ES-I3 (cell line): ENCODE measurements around the gene POU2F2.

Source experiments
- H3K36me3 ChIP-seq: 2 replicates; pipeline ENCODE4 v1.6.1; 2013; ENCODE audit warnings: mild to moderate bottlenecking, low read length, control low read depth, moderate library complexity; ENCODE audit not compliant: insufficient read depth
- H3K4me1 ChIP-seq: 2 replicates; pipeline ENCODE4 v1.6.1; 2013; ENCODE audit warnings: mild to moderate bottlenecking, control low read depth, low read length; ENCODE audit not compliant: insufficient read depth
- H3K9ac ChIP-seq: 2 replicates; pipeline ENCODE4 v1.6.1; 2013; ENCODE audit warnings: low read depth, mild to moderate bottlenecking, low read length, moderate library complexity
- H3K9me3 ChIP-seq: 2 replicates; pipeline ENCODE4 v1.6.1; 2013; ENCODE audit warnings: mild to moderate bottlenecking, low read length, moderate library complexity; ENCODE audit not compliant: control insufficient read depth, insufficient read depth

POU2F2 gene

DNA sequence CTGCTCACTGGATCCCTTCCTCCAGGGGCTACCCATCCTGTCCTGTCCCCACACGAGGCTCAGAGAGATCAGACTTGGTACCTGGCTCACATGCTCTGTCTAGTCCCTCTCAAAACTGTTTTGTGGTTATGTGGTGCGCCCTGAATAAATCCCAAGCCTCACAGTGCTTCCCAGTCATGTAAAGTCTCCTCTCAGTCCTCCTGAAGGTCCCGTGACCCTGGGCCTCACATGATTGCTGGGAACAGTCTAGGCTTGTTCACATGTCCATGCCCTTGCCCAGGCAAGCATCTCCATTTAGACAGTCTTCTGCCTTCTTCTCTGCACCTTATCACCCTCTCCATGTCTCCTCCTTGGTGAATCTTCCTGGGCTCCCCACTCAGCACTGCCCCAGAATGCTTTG is 36.0 kb upstream of the POU2F2 start:
- no peak overlapping the region for H3K9ac ChIP-seq

DNA sequence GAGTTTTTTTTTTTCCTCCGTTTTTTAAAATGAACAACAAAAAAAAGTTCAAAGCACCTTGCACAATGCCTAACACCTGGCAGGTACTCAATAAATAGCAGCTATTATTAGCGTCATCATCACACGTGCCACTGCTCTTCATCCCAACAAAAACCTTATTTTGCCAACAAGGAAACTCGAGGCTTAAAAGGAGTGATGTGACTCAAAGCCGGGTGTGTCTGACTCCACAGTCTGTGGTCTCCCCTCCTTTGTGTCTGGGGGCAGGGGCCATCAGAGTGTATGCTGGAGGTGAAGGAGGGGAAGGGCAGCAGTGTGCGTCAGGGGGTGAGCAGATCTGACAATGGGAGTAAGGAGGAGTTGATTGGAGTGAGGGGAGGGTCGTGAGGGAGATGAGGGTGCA is 34.1 kb upstream of the POU2F2 start:
- no peaks in the 10 kb centered on the region for H3K36me3 ChIP-seq
- H3K9ac ChIP-seq, result no peak overlapping the region

More for the DNA sequence above, 36.0 kb upstream of the POU2F2 start:
- no peaks in the 10 kb centered on the region for H3K36me3 ChIP-seq
- H3K9me3 ChIP-seq, result no peaks in the 10 kb centered on the region
- H3K4me1 ChIP-seq, result no peaks in the 10 kb centered on the region

DNA sequence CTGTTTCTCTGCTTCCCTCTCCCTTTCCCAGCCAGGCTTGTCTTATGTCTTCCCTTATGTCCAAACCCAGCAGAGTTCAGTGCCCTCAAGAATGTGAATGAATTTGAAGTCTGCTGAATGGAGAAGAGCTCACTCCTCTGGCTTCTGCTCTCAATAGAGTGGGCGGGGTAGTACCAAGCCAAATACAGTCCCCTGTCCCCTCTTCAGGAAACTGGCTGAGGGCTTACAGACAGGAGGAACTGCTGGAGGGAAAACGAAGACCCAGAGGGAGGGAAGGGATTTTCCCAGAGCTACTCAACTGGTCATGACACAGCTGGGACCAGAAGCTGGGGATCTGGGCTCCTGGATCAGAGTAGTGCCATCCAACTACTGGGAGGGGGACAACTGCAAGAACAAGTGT is 32.9 kb upstream of the POU2F2 start:
- Histone ChIP-seq H3K36me3 (no peaks in the 10 kb centered on the region), H3K4me1 (no peaks in the 10 kb centered on the region), H3K9ac (no peak overlapping the region), H3K9me3 (no peaks in the 10 kb centered on the region)

More for the DNA sequence above, 34.1 kb upstream of the POU2F2 start:
- no peaks in the 10 kb centered on the region for H3K4me1 ChIP-seq
- H3K9me3 ChIP-seq, result no peaks in the 10 kb centered on the region

DNA sequence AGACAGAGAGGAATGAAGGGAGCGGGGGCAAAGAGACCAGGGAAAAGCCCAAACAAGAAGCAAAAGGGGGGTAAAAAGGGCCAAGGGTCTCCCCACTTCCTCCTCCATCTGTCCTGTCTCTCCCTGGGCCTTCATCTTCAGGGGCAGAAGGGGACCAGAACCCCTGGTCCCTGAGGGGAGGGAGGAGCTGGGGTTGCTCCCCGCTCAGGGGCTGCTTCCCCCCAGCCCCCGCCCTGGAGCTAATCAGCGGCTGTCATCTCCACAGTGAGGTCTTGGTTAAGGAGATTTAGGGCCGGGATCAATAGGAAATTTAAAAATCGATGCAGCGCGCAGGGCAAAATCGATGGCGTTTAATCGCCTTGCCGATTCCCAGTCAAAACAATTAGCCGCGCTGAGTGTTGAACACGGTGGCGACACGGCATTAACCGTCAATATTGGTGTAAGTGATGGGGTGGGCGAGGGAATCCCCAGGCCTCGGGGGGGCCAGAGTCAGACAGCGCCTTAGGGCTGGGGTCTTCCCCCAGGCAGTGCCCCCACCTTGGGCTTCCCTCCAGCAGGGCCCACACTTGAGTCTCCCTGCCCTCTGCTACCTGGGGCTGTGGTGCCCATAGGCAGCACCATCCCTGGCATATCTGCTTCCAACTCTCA is 29.5 kb upstream of the POU2F2 start:
- Histone ChIP-seq H3K9me3 (no peaks in the 10 kb centered on the region), H3K36me3 (no peaks in the 10 kb centered on the region), H3K9ac (no peak overlapping the region), H3K4me1 (no peaks in the 10 kb centered on the region)

DNA sequence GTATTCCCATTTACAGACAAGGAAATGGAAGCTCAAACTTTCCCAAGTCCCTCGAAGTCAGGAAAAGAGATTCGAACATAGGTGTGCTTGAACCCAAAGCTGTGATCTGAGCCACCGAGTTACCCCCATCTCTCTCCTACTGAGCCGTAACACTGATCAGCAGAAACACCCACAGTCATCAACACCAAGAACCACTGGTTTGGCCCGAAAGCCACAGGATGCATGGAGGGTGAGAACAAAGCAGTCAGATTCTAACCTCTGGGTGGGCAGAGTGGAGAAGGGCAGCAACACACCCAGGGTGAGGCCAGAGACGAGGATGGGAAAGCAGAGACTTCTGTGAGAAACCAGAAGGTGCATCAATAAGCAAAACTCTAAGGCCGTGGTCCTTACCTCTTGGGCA is 27.7 kb upstream of the POU2F2 start:
- Histone ChIP-seq H3K4me1 (peaks cover 5% of the 10 kb centered on the region; the same call in 1 of the 2 replicates), H3K9me3 (no peaks in the 10 kb centered on the region), H3K9ac (no peak overlapping the region), H3K36me3 (no peaks in the 10 kb centered on the region)

DNA sequence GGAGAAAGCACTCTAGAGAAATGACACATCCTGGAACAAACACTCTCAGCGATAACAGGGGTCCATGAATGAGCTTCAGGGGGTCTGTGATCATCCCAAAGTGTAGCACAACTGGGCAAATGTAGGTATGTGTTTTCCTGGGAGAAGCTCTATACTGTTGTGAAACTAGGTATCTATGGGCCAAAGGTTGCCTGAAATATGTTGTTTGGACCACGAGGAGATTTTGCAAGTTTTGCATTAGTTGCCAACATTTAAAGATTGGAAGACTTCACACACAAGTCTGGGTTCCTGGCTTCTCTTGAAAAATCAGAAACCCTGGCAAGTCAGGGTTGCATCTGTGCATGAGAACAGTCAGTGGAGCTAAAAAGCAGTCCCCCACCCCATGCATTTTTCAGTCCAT is 26.7 kb upstream of the POU2F2 start:
- Histone ChIP-seq H3K4me1 (peaks cover 9% of the 10 kb centered on the region; the same call in 1 of the 2 replicates), H3K9me3 (no peaks in the 10 kb centered on the region), H3K9ac (no peak overlapping the region), H3K36me3 (no peaks in the 10 kb centered on the region)

DNA sequence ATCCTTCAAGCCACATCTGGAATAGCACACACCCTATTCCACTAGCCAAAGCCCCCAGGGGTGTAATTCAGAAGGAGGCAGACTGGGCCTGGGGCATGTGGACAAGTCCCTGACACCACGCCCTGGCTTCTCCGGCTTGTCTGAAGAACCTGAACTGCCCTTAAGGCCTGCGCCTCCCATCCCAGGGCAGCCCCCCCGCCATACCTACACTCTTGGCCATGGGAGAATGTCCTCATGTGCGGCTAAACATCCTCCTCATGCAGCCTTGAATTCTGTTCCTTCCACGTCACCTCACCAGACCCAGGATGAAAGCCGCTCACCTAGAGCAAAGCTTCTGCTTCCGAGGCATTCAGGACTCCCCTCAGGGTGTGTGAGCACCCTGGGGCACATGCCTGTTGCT is 24.3 kb upstream of the POU2F2 start:
- Histone ChIP-seq H3K36me3 (no peaks in the 10 kb centered on the region), H3K4me1 (peaks cover 14% of the 10 kb centered on the region), H3K9me3 (no peaks in the 10 kb centered on the region), H3K9ac (no peak overlapping the region)

DNA sequence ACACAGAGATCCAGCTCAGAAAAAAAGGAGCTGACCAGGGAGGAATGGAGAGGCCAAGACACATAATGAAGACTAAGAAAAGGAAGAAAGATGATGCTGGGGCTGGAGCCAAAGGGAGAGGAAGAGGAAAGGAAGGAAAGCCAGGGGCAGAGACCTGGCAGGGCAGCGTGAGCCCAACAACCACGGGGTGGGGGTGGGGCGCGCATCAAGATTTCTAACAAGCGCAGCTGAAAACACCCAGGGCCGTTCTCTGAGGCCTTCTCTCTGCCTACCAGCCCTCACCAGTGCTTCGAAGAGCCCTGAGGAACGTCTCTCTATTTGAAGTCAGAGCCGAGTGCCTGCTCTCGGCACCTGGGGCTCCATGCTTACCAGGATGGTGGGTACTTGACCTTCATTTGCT is 23.6 kb upstream of the POU2F2 start:
- Histone ChIP-seq H3K9ac (no peak overlapping the region), H3K36me3 (no peaks in the 10 kb centered on the region), H3K4me1 (peaks cover 17% of the 10 kb centered on the region), H3K9me3 (no peaks in the 10 kb centered on the region)

DNA sequence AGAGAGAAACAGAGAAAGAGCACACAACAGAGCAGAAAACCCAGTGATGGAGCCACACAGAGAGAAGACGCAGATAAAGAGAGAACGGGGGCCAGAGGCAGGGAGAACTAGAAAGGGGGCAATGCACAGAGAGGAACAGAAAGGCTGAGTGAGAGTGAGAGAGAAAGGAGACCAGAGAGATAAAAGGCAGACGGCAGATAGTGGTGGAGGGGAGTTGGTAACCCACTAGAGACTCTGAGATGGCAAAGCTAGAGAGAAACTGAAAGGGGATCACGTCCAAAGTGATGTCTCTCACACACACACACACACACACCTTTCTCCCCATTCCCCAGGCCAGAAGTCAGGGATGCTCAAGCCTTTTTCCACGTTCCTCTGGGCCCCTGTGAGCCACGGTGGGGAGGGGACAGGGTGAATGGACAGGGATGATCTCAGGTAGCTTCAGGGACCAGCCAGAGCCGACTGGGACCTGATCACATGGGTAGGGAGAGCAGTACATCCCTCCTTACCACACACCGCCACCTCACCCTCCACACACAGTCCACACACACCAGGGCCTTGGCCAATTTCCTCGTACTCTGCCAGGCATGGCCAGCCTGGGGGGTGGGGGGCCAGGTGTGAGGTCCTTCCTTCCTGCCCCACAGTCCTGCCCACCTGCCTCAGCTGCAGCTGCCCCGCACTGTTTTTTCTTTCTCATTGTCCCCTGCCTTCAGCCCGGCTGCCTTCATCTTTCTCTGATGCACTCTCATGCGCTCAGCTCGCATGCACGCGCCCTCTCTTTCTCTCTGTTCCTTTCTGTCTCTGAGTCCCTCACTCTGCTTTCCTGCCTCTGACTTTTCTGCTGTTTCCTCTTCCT is 22.5 kb upstream of the POU2F2 start:
- H3K4me1 ChIP-seq, result peaks cover 21% of the 10 kb centered on the region
- no peaks in the 10 kb centered on the region for H3K36me3 ChIP-seq
- no peaks in the 10 kb centered on the region for H3K9me3 ChIP-seq
- no peak overlapping the region for H3K9ac ChIP-seq

DNA sequence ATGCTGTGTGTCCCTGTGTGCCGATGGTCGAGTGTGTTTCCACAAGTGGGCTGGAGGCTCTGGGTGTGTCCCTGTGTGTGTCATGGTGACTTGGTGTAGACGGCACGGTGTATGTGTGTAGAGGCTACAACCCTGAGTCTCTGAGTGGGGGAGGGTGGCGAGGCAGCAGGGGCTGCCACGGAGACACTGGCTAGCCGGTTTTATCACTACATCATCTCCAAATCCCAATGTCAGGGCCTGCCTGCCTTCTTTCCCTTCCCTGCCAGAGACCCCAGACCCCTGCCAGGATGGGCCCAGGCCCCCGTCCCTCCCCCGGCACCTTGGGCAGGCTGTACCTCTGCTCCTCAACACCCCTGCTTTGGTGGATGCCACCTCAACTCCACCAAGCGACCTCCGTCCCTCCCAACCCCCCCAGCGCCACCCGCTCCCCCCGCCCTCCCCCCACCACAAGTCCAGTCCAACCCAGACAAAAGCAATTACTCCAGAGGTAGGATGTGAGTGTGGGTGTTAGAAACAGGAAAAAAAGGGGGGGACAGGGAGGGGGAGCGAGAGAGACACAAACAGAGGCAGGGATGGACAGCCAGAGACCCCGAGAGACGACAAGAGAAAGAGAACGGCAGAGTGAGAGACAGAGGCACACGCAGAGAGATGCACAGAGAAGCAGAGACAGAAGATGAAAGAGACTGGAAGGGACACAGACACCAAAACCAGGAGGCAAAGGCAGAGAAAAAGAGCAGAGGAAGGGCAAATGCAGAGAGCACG is 21.6 kb upstream of the POU2F2 start:
- H3K9ac ChIP-seq, result no peak overlapping the region

DNA sequence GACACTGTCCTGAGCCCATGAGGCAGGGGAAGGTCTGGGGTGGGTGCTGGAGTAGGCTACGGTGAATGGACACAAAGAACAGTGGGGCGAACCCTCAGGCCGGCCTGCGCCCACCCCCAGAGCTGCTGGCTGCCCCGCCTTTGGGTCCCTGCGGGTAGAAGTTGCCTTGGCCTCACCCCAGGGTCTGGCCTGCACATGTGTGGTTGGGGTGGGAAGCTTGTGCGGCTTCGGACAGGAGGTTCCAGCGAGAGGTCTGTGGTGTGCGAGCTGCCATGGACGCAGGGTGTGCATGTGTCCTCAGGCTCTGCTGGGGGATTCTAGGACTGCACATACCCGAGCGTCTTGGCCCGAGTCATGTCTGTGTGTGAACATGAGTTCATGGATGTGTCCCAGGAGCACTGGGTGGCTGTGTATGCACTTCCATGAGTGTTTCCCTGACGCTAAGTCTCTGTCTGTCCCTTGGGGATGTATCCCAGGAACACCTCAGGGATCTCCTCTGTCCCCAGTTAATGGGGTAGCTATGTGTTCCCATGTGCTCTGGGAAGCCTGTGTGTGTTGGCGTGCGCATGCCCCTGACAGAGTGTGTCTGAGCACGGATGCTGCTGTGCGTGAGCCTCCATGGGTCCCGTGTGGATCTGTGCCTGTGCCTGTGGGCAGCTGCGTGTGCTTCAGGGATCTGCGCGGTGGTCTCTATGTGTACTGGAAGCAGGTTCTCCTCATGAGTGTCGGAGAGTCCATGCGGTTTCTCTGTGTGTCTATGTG is 20.8 kb upstream of the POU2F2 start:
- H3K9ac ChIP-seq, result no peak overlapping the region
- H3K9me3 ChIP-seq, result no peaks in the 10 kb centered on the region
- peaks cover 27% of the 10 kb centered on the region for H3K4me1 ChIP-seq
- H3K36me3 ChIP-seq, result no peaks in the 10 kb centered on the region

More for the DNA sequence above, 21.6 kb upstream of the POU2F2 start:
- peaks cover 27% of the 10 kb centered on the region for H3K4me1 ChIP-seq
- no peaks in the 10 kb centered on the region for H3K36me3 ChIP-seq
- H3K9me3 ChIP-seq, result no peaks in the 10 kb centered on the region

DNA sequence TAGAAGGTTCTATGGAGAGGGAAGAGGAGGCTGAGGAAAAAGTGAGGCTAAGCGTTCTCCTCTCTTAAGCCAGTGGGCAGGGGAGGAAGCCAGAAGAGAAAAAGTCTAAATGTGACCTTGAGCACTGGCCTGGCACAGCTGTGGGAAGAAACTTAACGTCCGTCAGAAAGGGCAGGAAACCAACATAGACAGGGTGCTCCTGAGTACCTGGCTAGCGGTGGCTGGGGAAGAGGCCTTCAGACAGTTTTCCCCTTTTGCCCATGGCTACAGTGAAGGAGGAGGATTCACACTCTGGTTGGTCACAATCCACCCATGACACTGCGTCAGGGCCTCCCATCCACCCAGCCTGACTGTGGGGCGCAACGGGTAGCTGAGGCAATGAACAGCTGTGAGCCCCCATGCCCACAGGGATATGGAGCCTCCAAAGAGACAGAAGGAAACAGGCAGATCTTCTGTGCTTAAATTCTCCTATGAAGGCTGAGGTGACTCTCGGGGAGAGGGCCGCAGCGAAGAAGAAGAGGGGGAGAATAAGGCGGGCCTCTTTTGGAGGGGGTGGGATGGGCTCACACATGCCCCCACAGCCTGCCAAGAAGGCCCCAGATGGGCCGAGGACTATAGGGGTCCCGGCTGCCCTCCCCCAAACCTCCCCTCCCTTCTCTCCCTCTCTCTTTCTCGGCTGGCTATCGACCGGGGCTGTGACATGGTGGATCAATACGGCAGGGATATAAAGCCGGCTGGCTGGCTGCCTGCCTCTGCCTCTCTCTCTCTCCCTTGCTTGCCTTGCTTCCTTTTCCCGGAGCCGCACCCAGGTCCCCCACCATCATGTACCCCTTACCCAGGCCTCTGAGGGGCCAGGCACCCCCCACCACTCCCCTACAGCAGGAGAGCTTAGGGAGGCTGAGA is 19.8 kb upstream of the POU2F2 start:
- H3K4me1 ChIP-seq, result peaks cover 27% of the 10 kb centered on the region
- H3K9ac ChIP-seq, result no peak overlapping the region
- H3K9me3 ChIP-seq, result no peaks in the 10 kb centered on the region
- H3K36me3 ChIP-seq, result no peaks in the 10 kb centered on the region

DNA sequence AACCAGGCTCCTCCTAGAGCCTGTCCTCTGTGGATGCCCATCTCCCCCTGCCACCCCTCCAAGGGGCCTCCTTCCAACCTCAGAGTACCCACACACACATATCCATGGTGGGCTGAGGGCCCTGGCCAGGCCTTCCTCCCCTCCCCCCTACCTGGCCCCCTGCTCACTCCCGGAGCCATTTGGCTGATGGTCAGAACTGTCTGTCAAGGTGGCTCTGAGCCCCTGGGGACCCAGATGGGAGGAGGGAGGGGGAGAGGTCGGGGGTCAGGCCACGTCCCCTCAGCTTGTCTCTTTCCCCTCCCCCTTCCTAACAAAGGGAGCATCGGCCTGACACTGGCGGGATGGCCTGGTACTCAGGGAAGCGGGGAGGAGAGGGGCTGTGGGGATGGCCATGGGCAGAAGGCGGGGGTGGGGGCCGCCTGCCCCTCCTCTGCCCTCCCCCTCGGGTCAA is 18.7 kb upstream of the POU2F2 start:
- peaks cover 27% of the 10 kb centered on the region for H3K4me1 ChIP-seq
- no peak overlapping the region for H3K9ac ChIP-seq
- no peaks in the 10 kb centered on the region for H3K9me3 ChIP-seq
- no peaks in the 10 kb centered on the region for H3K36me3 ChIP-seq
